Esophagus muscularis mucosa (tissue), 4 donors: Measurements from ENCODE around the gene GPT2. TPM values are rescaled to one million over a fixed set of nuclear protein-coding genes. Genes with fewer than 3 reads are reported as not detected.
"Not testable (repeated sequence)": the region's sequence is repeated elsewhere in the genome, so short reads cannot be mapped to it uniquely, and the experiment has no call there.

ENCODE experiments used
- DNase-seq: peaks from one replicate; pipeline ENCODE4 v3.0.0-alpha.2; 2017; ENCODE audit errors: extremely low spot score
- H3K27ac ChIP-seq, 4 donors: fragments of 200-600 bp; sonication (generic); replicated peaks in 1 of 4; 1 replicate in 3 of 4; 2 replicates in 1 of 4; pipeline ENCODE4 v1.5.1; 2016 to 2019; ENCODE audit warnings: mild to moderate bottlenecking in 1 of 4
- H3K27me3 ChIP-seq, 4 donors: fragments of 200-600 bp; sonication (generic); one replicate each; pipeline versions ENCODE4 v1.5.1 to v1.6.0; 2016 to 2019
- H3K36me3 ChIP-seq, 4 donors: fragments of 200-600 bp; sonication (generic); one replicate each; pipeline ENCODE4 v1.5.1; 2016 to 2019
- H3K4me1 ChIP-seq, 4 donors: fragments of 200-600 bp; sonication (generic); one replicate each; pipeline ENCODE4 v1.5.1; 2016 to 2019
- H3K4me3 ChIP-seq, 4 donors: fragments of 200-600 bp; sonication (generic); 1 replicate in 2 of 4; 2 replicates in 2 of 4; pipeline ENCODE4 v1.5.1; 2016 to 2019; ENCODE audit warnings: mild to moderate bottlenecking in 4 of 4, moderate library complexity in 1 of 4
- H3K9me3 ChIP-seq, 4 donors: fragments of 200-600 bp; sonication (generic); 1 replicate in 3 of 4; 2 replicates in 1 of 4; pipeline ENCODE4 v1.5.1; 2016 to 2019
- CTCF ChIP-seq, 3 experiments: fragments of 200-600 bp in 2 of 3; fragments of 450-650 bp in 1 of 3; sonication (generic) in 2 of 3; IDR thresholded peaks; one replicate each; pipeline ENCODE4 v1.5.1; 2017 to 2019; ENCODE audit warnings: antibody characterized with exemption in 3 of 3, mild to moderate bottlenecking in 2 of 3, moderate library complexity in 1 of 3
- EP300 ChIP-seq: sonication (generic); formaldehyde crosslinking; IDR thresholded peaks from one replicate; pipeline ENCODE4 v1.6.1; 2017; ENCODE audit warnings: antibody characterized with exemption
- POLR2A ChIP-seq: fragments of 450-650 bp; IDR thresholded peaks from one replicate; pipeline ENCODE4 v1.6.1; 2017; ENCODE audit warnings: antibody characterized with exemption, moderate library complexity, mild to moderate bottlenecking, low read depth
- POLR2AphosphoS5 ChIP-seq, 2 donors: sonication (generic); formaldehyde crosslinking; IDR thresholded peaks; one replicate each; pipeline ENCODE4 v1.6.1; 2017; ENCODE audit warnings: antibody characterized with exemption in 2 of 2
- WGBS: methylation state at CpG from one replicate; pipeline ENCODE4 v1.1.5; 2018; 5-methylcytosine and 5-hydroxymethylcytosine counted together
- intact Hi-C: fragments of 100-400 bp; cut with DNase I; formaldehyde crosslinking; loops from one replicate; pipeline ENCODE4 v1.15.1; 2023
- total RNA-seq, 4 donors: library from RNA; depleted of rRNA; stranded (reverse); fragments of >200 nt; gene quantifications; one replicate each; pipeline versions ENCODE4 v1.1.0 to v1.2.1, GENCODE V29; 2016

The GPT2 gene
- total RNA-seq, 4 donors from 2014 or later = 2.5 to 5.7 (median 3.6) TPM

- Histone ChIP-seq H3K27ac (no peak overlapping the region), H3K4me1 (peaks cover 0 to 18% (median 15%) of the 10 kb centered on the region in 4 donors), H3K36me3 (no peaks in the 10 kb centered on the region), H3K27me3 (no peaks in the 10 kb centered on the region), H3K4me3 (no peak overlapping the region), H3K9me3 (no peaks in the 10 kb centered on the region)
- WGBS = 89% methylated on average over 5 of the region's 5 CpGs
- TF ChIP-seq CTCF (IDR thresholded peaks at IDR 0.05) = no peak
- TF ChIP-seq POLR2A = no peak
- no peak for TF ChIP-seq EP300
- no peak for TF ChIP-seq POLR2AphosphoS5 (IDR thresholded peaks at IDR 0.05)
- intact Hi-C loops = no loop called here
- no peak for DNase-seq
Measured at GRCh38 chr16:46859719-46860152, 24.4 kb upstream of the GPT2 start.

- 93% methylated on average over 16 of the region's 16 CpGs for WGBS
- intact Hi-C loops = no loop called here
- TF ChIP-seq POLR2AphosphoS5 (IDR thresholded peaks at IDR 0.05) = no peak
- TF ChIP-seq EP300 = no peak
- TF ChIP-seq CTCF (IDR thresholded peaks at IDR 0.05) = no peak
- TF ChIP-seq POLR2A = no peak
Measured at GRCh38 chr16:46862555-46863447, 21.4 kb upstream of the GPT2 start.

DNA sequence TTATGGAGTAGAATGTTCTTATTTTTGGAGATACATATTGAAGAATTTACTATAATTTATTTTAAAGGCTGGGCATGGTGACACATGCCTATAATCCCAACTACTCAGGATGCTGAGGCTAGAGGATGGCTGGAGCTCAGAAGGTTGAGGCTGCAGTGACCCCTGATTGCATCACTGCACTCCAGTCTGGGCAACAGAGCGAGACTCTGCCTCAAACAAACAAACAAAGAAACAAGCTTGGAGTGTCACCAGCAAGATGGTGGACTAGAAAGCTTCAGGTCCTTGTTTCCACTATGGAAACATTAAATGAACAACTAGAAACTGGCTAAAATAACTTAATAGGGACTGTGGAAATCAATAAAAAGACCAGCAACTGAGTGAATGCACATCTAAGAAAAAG lies 17.9 kb upstream of the GPT2 start:
- H3K4me3 ChIP-seq = no peak overlapping the region
- H3K36me3 ChIP-seq = no peaks in the 10 kb centered on the region
- 63% methylated on average over 1 of the region's 1 CpG for whole genome bisulfite sequencing
- no peak for DNase-seq
- H3K27me3 ChIP-seq = no peaks in the 10 kb centered on the region
- TF ChIP-seq POLR2A = no peak
- TF ChIP-seq POLR2AphosphoS5 (IDR thresholded peaks at IDR 0.05) = no peak
- TF ChIP-seq CTCF (IDR thresholded peaks at IDR 0.05) = no peak
- no peak for TF ChIP-seq EP300
- H3K27ac ChIP-seq = no peak overlapping the region
- intact Hi-C loops = no loop called here
- H3K4me1 ChIP-seq = no peaks in the 10 kb centered on the region
- no peaks in the 10 kb centered on the region for H3K9me3 ChIP-seq

More at GRCh38 chr16:46862555-46863447, 21.4 kb upstream of the GPT2 start:
- Histone ChIP-seq H3K4me1 (peaks cover 0 to 4% (median 3%) of the 10 kb centered on the region in 4 donors), H3K36me3 (no peaks in the 10 kb centered on the region), H3K9me3 (no peaks in the 10 kb centered on the region), H3K4me3 (no peak overlapping the region), H3K27me3 (no peaks in the 10 kb centered on the region), H3K27ac (no peak overlapping the region)
- DNase-seq = no peak

- H3K4me3 ChIP-seq, DNase-seq, H3K27me3 ChIP-seq, H3K4me1 ChIP-seq, H3K27ac ChIP-seq, H3K36me3 ChIP-seq, H3K9me3 ChIP-seq, intact Hi-C loops: not testable (repeated sequence)
- WGBS = 90% methylated on average over 2 of the region's 2 CpGs
Measured at GRCh38 chr16:46867486-46867885, 16.7 kb upstream of the GPT2 start.

GRCh38 chr16:46868891-46869290 lies 15.3 kb upstream of the GPT2 start:
- H3K9me3 ChIP-seq, H3K4me1 ChIP-seq, H3K36me3 ChIP-seq, H3K27ac ChIP-seq, intact Hi-C loops, H3K27me3 ChIP-seq, DNase-seq, H3K4me3 ChIP-seq: not testable (repeated sequence)
- WGBS = 80% methylated on average over 2 of the region's 2 CpGs
